Mesenchymal stem cell (in vitro differentiated cells and primary cell): ENCODE data around the gene BABAM2.

ENCODE experiments used
- DNase-seq: peaks from one replicate; pipeline ENCODE4 v3.0.0-alpha.2; 2013
- H2AFZ ChIP-seq: one replicate; pipeline ENCODE4 v1.6.1; 2013; ENCODE audit warnings: low read depth, mild to moderate bottlenecking, control low read depth, inconsistent platforms, low read length, moderate library complexity
- H2AK5ac ChIP-seq: 2 replicates; pipeline ENCODE4 v1.6.1; 2013; ENCODE audit warnings: low read length, moderate library complexity, mild to moderate bottlenecking, inconsistent platforms; ENCODE audit not compliant: severe bottlenecking
- H2BK120ac ChIP-seq: one replicate; pipeline ENCODE4 v1.6.1; 2013; ENCODE audit warnings: low read depth, mild to moderate bottlenecking, inconsistent platforms, low read length, moderate library complexity
- H2BK12ac ChIP-seq, 2 experiments: one replicate each; pipeline ENCODE4 v1.6.1; 2013; ENCODE audit warnings: inconsistent platforms in 2 of 2, low read length in 2 of 2, mild to moderate bottlenecking in 2 of 2, moderate library complexity in 2 of 2, control low read depth in 1 of 2
- H2BK15ac ChIP-seq: one replicate; pipeline ENCODE4 v1.6.1; 2013; ENCODE audit warnings: mild to moderate bottlenecking, low read depth, inconsistent platforms; ENCODE audit not compliant: poor library complexity, severe bottlenecking
- H2BK5ac ChIP-seq: 2 replicates; pipeline ENCODE4 v1.6.1; 2013; ENCODE audit warnings: low read depth, mild to moderate bottlenecking, low read length, control low read depth, inconsistent platforms; ENCODE audit not compliant: poor library complexity, severe bottlenecking
- H3K14ac ChIP-seq, 2 experiments: one replicate each; pipeline ENCODE4 v1.6.1; 2013; ENCODE audit warnings: inconsistent platforms in 2 of 2, low read length in 2 of 2, control low read depth in 1 of 2, mild to moderate bottlenecking in 1 of 2, moderate library complexity in 1 of 2
- H3K18ac ChIP-seq, 2 experiments: one replicate each; pipeline ENCODE4 v1.6.1; 2013; ENCODE audit warnings: inconsistent platforms in 2 of 2, low read length in 2 of 2, control low read depth in 1 of 2, low read depth in 1 of 2, mild to moderate bottlenecking in 1 of 2
- H3K23ac ChIP-seq, 2 experiments: one replicate each; pipeline ENCODE4 v1.6.1; 2013; ENCODE audit warnings: inconsistent platforms in 2 of 2, low read length in 2 of 2, mild to moderate bottlenecking in 2 of 2, moderate library complexity in 2 of 2, control low read depth in 1 of 2
- H3K27ac ChIP-seq: 2 replicates; pipeline ENCODE4 v1.5.1; 2013; ENCODE audit warnings: mild to moderate bottlenecking, moderate library complexity, low read length, control low read depth, inconsistent platforms; ENCODE audit not compliant: poor library complexity, severe bottlenecking
- H3K27me3 ChIP-seq, 2 experiments: 2 replicates each; pipeline versions ENCODE4 v1.6.1 to v1.7.0; 2013; ENCODE audit warnings: low read length in 2 of 2, mild to moderate bottlenecking in 2 of 2, moderate library complexity in 2 of 2, control low read depth in 1 of 2, inconsistent platforms in 1 of 2; ENCODE audit not compliant: control insufficient read depth in 1 of 2, insufficient read depth in 1 of 2
- H3K36me3 ChIP-seq, 2 experiments: 2 replicates each; pipeline versions ENCODE4 v1.6.1 to v1.7.0; 2013; ENCODE audit warnings: low read length in 2 of 2, control low read depth in 1 of 2, inconsistent platforms in 1 of 2, low read depth in 1 of 2, mild to moderate bottlenecking in 1 of 2; ENCODE audit not compliant: insufficient read depth in 2 of 2, control insufficient read depth in 1 of 2
- H3K4ac ChIP-seq, 2 experiments: one replicate each; pipeline ENCODE4 v1.6.1; 2013; ENCODE audit warnings: inconsistent platforms in 2 of 2, low read length in 2 of 2, mild to moderate bottlenecking in 2 of 2, moderate library complexity in 2 of 2, control low read depth in 1 of 2, low read depth in 1 of 2
- H3K4me1 ChIP-seq: 2 replicates; pipeline ENCODE4 v1.6.1; 2013; ENCODE audit warnings: low read depth, low read length, control low read depth; ENCODE audit not compliant: control insufficient read depth, insufficient read depth
- H3K4me2 ChIP-seq: 2 replicates; pipeline ENCODE4 v1.6.1; 2013; ENCODE audit warnings: low read length, mild to moderate bottlenecking, inconsistent platforms; ENCODE audit not compliant: poor library complexity, severe bottlenecking
- H3K4me3 ChIP-seq, 2 experiments: 2 replicates each; pipeline versions ENCODE4 v1.5.1 to v1.7.0; 2013; ENCODE audit warnings: low read length in 2 of 2, mild to moderate bottlenecking in 2 of 2, control low read depth in 1 of 2, low read depth in 1 of 2; ENCODE audit not compliant: insufficient read depth in 1 of 2
- H3K79me1 ChIP-seq: replicated peaks from 2 replicates; pipeline ENCODE4 v1.6.1; 2013; ENCODE audit warnings: mild to moderate bottlenecking, control low read depth, low read length, inconsistent platforms; ENCODE audit not compliant: poor library complexity, severe bottlenecking
- H3K9ac ChIP-seq: 2 replicates; pipeline ENCODE4 v1.7.0; 2013; ENCODE audit warnings: mild to moderate bottlenecking, low read length, moderate library complexity
- H3K9me3 ChIP-seq: 2 replicates; pipeline ENCODE4 v1.7.0; 2013; ENCODE audit warnings: mild to moderate bottlenecking, low read length; ENCODE audit not compliant: control insufficient read depth
- H4K8ac ChIP-seq: one replicate; pipeline ENCODE4 v1.6.1; 2013; ENCODE audit warnings: inconsistent platforms, mild to moderate bottlenecking, low read length, moderate library complexity
- H4K91ac ChIP-seq: one replicate; pipeline ENCODE4 v1.6.1; 2013; ENCODE audit warnings: mild to moderate bottlenecking, low read length, inconsistent platforms
- WGBS: methylation state at CpG from one replicate; pipeline ENCODE4 v1.1.7; 2013; ENCODE audit warnings: mixed read lengths; 5-methylcytosine and 5-hydroxymethylcytosine counted together

BABAM2 gene

DNA sequence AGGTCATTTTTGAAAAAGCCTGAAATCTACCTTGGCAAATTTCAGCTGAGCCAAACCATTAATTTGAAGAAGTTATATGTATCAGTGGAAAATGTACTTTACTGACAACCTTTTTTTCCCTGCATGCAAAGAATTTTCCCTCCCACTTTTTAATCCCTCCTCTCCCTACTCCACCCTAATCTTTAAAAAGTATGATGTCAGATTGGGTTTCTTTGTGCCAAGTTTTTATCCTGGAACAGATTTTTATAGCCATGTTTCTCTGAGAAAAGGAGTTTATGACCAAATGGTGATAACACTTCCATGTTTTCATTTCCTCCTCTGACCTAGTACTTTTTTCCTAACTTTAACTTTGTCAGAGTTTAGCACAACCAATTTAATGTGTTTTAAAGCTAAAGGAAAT, 251.9 kb downstream of the BABAM2 start:
- H3K14ac ChIP-seq = no peak overlapping the region
- H2AK5ac ChIP-seq = no peak overlapping the region
- no peak overlapping the region for H4K8ac ChIP-seq
- no peak overlapping the region for H3K4me2 ChIP-seq
- H3K4me3 ChIP-seq = no peak overlapping the region
- no peak overlapping the region for H3K4ac ChIP-seq
- H3K79me1 ChIP-seq = peaks cover 2% of the 10 kb centered on the region
- no peak overlapping the region for H2BK12ac ChIP-seq
- H3K27ac ChIP-seq = no peak overlapping the region
- H3K36me3 ChIP-seq = no peaks in the 10 kb centered on the region
- H3K18ac ChIP-seq = no peak overlapping the region
- no peaks in the 10 kb centered on the region for H3K27me3 ChIP-seq
- H2BK5ac ChIP-seq = no peak overlapping the region
- no peak overlapping the region for H2BK120ac ChIP-seq
- H3K4me1 ChIP-seq = no peaks in the 10 kb centered on the region
- DNase-seq = no peak
- H2BK15ac ChIP-seq = no peak overlapping the region
- no peak overlapping the region for H2AFZ ChIP-seq
- H3K9me3 ChIP-seq = no peaks in the 10 kb centered on the region
- H3K9ac ChIP-seq = no peak overlapping the region
- H3K23ac ChIP-seq = no peak overlapping the region
- H4K91ac ChIP-seq = no peak overlapping the region

DNA sequence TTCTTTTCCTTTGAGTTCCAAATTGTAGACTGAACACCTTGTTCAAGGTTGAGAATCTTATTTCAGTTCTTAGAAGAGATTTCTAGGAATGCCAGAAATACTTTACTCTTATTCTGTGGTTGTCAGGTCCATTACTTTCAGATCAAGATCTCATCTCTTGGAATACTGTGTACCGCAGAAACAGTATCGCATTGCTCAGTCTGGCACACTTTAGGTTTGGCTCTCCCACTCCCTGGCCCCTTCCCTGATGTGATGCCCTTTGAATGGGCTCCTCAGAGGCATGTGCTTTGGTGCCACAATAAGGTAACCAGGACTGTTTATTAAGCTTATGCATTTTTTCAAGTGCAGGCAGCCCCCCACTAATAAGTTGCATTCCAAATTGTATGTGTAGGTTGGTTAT, 257.5 kb downstream of the BABAM2 start:
- 100% methylated on average over 2 of the region's 2 CpGs for WGBS

DNA sequence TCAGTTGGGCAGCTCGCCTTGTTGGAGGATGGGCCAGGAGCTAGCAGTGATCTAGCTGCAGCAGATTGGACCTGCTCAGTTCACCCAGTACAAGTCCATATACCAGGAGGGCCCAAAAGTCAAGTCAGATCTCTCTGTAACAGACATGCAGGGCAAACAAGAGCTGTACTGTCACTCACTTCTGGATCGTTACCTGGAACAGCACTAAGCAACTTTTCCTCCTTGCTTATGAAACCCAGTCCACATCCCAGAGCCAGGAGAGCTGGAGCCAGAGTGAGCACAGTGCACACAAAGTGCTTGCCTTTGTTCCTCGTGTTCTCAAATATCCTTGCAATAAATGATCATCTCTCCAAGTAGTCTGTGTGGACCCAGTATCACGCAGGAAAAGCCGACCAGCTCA, 258.0 kb downstream of the BABAM2 start:
- H4K91ac ChIP-seq = no peak overlapping the region
- H3K14ac ChIP-seq = no peak overlapping the region
- H2AK5ac ChIP-seq = no peak overlapping the region
- H3K23ac ChIP-seq = no peak overlapping the region
- DNase-seq = no peak
- H3K4me2 ChIP-seq = no peak overlapping the region
- H3K4ac ChIP-seq = no peak overlapping the region
- H2BK12ac ChIP-seq = no peak overlapping the region
- H2BK15ac ChIP-seq = no peak overlapping the region
- H2BK5ac ChIP-seq = no peak overlapping the region
- no peak overlapping the region for H3K9ac ChIP-seq
- no peak overlapping the region for H2BK120ac ChIP-seq
- H3K79me1 ChIP-seq = no peaks in the 10 kb centered on the region
- H3K27me3 ChIP-seq = no peaks in the 10 kb centered on the region
- no peak overlapping the region for H2AFZ ChIP-seq
- peaks cover 5% of the 10 kb centered on the region for H3K4me1 ChIP-seq
- no peak overlapping the region for H3K27ac ChIP-seq
- H4K8ac ChIP-seq = no peak overlapping the region
- no peak overlapping the region for H3K4me3 ChIP-seq
- no peak overlapping the region for H3K18ac ChIP-seq
- WGBS = 92% methylated on average over 5 of the region's 5 CpGs
- no peaks in the 10 kb centered on the region for H3K9me3 ChIP-seq
- H3K36me3 ChIP-seq = peaks cover 0 to 12% of the 10 kb centered on the region in 2 experiments

More for the DNA sequence above, 257.5 kb downstream of the BABAM2 start:
- H2BK12ac ChIP-seq = no peak overlapping the region
- DNase-seq = no peak
- H3K4me1 ChIP-seq = peaks cover 5% of the 10 kb centered on the region
- H2BK15ac ChIP-seq = no peak overlapping the region
- H2BK5ac ChIP-seq = no peak overlapping the region
- no peak overlapping the region for H4K8ac ChIP-seq
- H4K91ac ChIP-seq = no peak overlapping the region
- no peak overlapping the region for H3K4me3 ChIP-seq
- no peak overlapping the region for H3K18ac ChIP-seq
- no peaks in the 10 kb centered on the region for H3K79me1 ChIP-seq
- no peaks in the 10 kb centered on the region for H3K27me3 ChIP-seq
- H3K9me3 ChIP-seq = no peaks in the 10 kb centered on the region
- H3K23ac ChIP-seq = no peak overlapping the region
- no peak overlapping the region for H3K4me2 ChIP-seq
- H2AFZ ChIP-seq = no peak overlapping the region
- H3K4ac ChIP-seq = no peak overlapping the region
- H2BK120ac ChIP-seq = no peak overlapping the region
- H3K14ac ChIP-seq = no peak overlapping the region
- no peak overlapping the region for H3K9ac ChIP-seq
- peaks cover 0 to 12% of the 10 kb centered on the region in 2 experiments for H3K36me3 ChIP-seq
- H2AK5ac ChIP-seq = no peak overlapping the region
- H3K27ac ChIP-seq = no peak overlapping the region

DNA sequence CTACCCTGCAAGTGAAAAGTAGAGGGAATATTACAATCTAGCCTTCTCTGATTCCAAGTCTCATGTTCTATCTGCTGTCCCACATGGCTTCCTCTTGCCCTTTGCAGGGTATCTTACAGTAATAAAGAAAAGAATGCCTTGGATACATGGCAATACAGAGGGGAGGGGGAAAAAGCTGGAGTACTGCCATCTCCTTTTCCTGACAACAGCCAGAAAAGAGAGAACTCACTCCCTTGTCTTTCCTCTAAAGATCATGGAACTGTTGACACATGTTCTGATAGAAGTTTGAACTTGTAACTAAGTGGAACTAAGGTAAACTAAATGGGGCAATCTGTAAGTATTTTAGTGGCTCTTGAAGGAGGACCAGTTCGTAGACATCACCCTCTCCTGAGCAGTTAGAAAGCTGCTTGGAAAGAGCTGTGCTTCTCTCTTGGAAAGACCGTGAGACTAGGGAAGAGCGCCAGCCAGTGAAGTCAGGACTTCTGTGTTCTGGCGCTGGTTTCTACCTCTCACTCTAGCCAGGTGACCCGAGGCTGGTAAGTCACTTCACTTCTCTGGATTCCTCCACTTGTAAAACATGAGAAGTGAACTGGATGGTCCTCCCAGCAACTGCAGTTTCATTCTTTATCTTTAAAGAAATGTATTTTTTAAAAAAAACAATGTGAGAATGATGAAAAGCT, 259.8 kb downstream of the BABAM2 start:
- Histone ChIP-seq H3K4me1 (peaks cover 5% of the 10 kb centered on the region), H3K27me3 (no peaks in the 10 kb centered on the region), H3K79me1 (no peaks in the 10 kb centered on the region), H4K91ac (no peak overlapping the region), H3K36me3 (peaks cover 0 to 16% of the 10 kb centered on the region in 2 experiments), H3K14ac (no peak overlapping the region), H3K27ac (no peak overlapping the region), H3K4me2 (no peak overlapping the region), H2AFZ (no peak overlapping the region), H3K9me3 (peaks cover 3% of the 10 kb centered on the region), H3K23ac (no peak overlapping the region), H3K4ac (no peak overlapping the region), H3K9ac (no peak overlapping the region), H3K18ac (no peak overlapping the region), H3K4me3 (no peak overlapping the region), H2BK15ac (no peak overlapping the region), H4K8ac (no peak overlapping the region), H2BK12ac (no peak overlapping the region), H2AK5ac (peak overlapping the region; percentile 91), H2BK5ac (no peak overlapping the region), H2BK120ac (no peak overlapping the region)
- DNase-seq = no peak
- whole genome bisulfite sequencing = 97% methylated on average over 5 of the region's 5 CpGs
